CD4-positive, alpha-beta T cell treated with Interleukin-17A for 4 hours (primary cell): ENCODE results near the gene RAD51C.
"Not testable (repeated sequence)": the region's sequence is repeated elsewhere in the genome, so short reads cannot be mapped to it uniquely, and the experiment has no call there.

Experiments used
- DNase-seq: peaks from one replicate; pipeline ENCODE4 v3.0.0-alpha.2; 2020; ENCODE audit warnings: mixed read lengths

The RAD51C gene

DNA sequence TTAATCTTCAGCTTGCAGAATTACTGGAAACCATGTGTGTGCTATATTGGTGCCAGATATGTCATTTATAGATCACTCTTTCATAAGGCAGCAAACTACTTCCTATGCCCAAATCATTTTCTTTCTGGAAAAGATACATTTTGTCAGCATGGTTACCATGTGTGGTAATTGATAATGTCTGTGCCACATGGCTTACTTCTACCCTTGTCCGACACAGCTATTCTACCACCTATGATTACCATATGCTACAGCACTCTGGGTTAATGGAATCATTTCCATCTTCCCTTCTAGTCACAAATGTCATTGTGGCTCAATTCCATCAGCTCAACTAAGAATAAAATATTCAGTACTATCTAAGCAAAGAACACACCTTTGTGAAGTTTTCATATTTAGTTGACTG, 55.3 kb downstream of the RAD51C start:
- DNase-seq: no peak

DNA sequence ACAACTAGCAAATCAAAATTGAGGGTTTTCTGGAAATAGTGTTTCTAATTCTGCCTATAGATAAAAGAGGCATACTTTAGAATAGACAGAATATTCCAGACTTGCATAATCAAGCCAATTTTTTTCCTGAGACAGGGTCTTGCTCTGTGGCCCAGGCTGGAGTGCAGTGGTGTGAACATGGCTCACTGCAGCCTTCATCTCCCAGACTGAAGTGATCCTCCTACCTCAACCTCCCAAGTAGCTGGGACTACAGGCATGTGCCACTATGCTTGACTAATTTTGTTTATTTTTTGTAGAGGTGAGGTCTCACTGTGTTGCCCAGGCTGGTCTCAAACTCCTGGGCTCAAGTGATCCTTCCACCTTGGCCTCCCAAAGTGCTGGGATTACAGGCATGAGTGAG, 57.2 kb downstream of the RAD51C start:
- not testable (repeated sequence) for DNase-seq

DNA sequence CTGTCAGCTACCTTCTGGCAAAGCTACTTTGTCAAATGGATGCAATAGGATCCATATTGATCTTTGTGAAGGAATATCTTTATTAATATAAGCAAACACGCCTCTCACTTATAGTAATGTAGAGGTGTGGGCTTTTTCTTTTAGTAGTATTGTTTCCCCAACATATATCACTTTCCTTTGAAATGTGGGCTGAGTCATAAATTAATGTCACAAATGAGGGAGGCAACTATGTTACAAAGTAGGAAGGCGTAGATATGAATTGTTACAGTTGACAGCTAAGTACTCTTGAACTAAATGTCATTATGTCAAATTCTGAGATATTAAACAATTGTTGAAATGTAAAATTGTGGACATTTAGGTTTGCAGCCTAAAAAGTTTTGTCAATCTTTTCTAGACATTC, 60.6 kb downstream of the RAD51C start:
- no peak for DNase-seq

DNA sequence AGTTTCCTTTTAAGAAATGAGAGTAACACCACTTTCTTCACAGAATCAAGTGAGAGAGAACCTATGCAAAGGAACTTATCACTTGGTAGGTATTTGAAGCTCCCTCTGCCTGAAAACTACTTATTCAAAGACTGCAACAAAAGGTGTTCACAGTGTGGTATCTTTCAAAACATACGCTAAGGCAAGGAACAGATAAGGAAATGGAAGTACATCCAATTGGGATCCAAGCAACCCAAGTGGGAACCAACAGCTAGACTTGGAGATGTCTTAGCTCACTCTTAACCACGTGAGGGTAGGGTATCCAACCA, 62.8 kb downstream of the RAD51C start:
- DNase-seq: no peak

DNA sequence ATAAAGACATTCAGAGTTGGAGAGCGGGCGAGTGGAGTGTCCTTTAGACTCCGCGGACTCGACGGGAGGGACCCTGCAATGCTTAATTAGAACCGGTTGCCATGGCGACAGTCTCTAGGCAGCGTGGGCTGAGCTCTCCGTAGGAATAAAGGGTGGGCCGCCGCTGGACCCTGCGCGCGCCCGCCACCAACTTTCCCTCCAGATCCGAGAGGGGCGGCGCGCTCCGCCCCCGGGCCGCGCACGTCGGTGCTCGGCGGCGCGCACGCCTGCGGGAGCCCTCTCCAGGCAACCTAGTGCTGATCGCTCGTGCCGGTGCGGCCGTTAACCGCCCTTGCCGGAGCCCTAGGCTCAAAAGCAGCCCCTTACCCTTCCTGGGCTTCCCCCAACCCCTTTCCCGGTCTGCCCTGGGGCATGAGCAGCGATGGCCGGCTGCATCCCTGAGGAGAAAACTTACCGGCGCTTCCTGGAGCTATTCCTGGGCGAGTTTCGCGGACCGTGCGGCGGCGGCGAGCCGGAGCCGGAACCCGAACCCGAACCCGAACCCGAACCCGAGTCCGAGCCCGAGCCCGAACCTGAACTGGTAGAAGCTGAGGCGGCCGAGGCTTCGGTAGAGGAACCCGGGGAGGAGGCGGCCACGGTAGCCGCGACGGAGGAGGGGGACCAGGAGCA, 63.3 kb downstream of the RAD51C start, which contains the start of gene PPM1E:
Gene PPM1E (plus strand): TSS at position 278 of the 669 bp plus-strand sequence.
- DNase-seq: peak; percentile 37

DNA sequence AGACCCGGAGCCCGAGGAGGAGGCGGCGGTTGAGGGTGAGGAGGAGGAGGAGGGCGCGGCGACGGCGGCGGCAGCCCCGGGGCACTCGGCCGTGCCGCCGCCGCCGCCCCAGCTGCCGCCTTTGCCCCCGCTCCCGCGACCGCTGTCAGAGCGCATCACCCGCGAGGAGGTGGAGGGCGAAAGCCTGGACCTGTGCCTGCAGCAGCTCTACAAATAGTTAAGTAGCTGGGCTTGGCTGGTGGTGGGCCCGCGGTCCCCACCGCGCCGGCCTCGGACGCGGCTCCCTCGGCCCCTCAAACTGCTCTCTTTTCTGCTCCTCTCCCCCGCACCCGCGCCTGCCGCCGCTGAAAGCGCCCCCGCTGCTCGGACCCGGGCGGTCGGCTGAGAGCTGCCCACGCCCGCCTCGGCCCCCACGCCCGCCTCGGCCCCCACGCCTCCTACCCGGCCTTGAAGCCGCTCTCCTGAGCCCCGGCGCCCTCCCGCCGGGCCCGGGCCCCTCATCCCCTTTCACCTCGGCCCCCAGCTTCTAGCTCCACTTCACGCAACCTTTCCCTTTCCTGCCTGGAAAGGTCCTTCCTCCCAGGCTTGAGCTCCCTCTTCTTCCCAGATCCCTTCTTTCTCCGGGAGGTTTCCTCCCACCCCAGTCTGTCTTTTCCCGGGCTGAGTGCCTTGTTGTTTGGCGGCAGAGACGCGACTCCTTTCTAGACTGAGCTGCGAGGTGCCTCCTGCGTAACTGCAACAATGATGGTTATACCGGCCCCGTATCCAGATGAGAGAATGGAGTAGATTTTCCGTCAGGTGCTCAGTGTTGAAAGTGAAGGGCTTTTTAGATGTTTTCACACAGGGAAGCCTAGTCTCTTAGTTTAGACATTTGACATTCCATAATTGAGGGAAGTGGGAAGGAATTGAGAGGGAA, 64.1 kb downstream of the RAD51C start:
- no peak for DNase-seq

DNA sequence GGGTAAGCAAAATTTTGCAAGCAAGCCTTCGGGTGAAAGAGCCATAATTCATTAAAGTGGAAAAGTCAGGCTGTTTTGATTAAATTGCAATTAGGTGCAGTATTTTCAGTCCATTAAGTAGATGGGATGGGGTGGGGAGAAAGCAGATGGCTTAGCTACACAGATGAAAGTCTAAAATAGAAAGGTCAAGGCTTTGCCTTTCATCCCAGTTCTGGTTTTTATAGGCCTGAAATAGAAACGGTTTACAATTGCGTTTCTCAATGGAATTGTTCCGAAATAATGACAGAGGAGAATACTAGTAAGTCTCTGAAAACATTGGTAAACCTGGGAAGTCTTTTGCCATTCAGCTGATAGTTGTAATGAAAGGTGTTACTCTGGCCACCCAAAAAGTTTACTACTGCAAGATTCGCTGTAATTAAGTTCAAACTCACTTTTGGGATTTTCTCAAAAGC, 64.8 kb downstream of the RAD51C start:
- DNase-seq: no peak

DNA sequence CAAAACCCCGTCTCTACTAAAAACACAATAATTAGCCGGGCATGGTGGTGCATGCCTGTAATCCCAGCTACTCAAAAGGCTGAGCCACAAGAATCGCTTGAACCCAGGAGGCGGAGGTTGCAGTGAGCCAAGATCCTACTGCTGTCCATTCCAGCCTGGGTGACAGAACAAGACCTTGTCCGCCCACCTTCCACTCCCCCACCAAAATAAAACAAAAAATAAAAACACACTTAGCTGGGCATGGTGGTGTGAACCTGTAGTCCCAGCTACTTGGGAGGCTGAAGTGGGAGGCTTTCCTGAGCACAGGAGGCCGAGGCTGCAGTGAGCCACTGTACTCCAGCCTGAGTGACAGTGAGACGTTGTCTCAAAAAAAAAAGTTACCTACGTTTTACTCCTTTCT, 66.5 kb downstream of the RAD51C start:
- no peak for DNase-seq

DNA sequence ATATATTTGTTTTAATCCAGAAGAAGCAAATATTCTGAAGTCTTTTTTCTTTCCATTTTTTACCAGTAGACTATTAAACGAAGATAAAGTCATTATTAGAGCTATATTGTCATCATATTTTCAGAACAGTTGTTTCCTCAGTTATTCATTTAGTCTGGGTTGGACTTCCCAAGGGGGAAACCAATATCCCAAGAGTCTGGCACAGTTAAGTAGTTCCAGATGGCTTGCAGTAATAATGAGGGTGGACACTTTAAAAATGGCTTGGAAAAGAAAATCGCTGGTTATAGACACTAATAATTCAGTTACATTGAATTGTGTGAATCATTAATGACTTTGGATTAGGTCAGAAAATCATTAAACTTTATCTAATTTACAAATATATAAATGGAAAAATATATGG, 67.1 kb downstream of the RAD51C start:
- DNase-seq: no peak

DNA sequence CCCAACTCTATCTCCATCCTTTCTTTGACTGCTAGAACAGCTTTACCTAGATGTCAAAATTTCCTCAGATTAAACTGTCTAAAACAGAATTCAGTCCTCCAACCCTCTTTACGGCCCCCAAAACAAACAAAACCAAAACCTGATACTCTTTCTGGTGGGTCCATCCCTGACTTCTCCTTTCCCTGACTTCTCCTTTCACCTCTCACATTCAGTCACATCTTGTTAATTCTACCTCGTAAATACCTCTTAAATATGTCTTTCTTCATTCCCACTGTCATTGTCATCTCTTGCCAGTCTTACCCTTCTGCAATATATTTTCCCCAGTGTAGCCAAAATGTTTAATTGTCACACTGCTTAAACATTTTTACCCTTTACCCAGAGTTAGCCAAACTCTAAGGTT, 67.8 kb downstream of the RAD51C start:
- DNase-seq: no peak

DNA sequence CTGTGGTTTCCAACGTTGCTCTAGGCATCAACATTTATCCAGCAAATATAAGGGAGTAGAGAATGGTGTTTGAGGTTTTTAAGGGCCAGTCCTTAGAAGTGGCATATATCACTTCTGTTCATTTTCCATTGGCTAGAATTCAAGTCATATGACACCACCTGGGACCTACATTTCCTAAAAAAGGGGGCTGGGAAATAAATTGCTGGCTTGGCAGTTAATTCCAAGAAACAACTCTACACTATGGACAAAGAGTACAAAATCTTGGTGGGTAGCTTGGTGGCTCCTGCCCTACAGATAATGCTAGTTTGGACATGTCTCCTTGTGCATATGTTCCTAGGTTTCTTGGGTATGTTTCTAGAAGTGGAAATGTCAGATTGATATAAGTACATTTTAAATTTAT, 70.9 kb downstream of the RAD51C start:
- DNase-seq: no peak

DNA sequence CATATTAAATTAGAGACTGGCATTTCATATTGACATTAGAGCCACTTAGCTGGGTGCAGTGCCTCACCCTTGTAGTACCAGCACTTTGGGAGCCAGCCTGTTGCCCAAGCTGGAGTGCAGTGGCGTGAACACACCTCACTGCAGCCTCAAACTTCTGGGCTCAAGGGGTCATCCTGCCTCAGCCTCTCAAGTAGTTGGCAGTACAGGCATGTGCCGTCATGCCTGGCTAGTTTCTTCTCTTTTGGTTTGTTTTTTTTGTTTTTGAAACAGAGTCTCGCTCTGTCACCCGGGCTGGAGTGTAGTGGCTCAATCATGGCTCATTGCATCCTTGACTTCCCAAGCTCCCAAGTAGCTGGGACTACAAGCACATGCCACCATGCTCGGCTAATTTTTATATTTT, 72.0 kb downstream of the RAD51C start:
- no peak for DNase-seq

DNA sequence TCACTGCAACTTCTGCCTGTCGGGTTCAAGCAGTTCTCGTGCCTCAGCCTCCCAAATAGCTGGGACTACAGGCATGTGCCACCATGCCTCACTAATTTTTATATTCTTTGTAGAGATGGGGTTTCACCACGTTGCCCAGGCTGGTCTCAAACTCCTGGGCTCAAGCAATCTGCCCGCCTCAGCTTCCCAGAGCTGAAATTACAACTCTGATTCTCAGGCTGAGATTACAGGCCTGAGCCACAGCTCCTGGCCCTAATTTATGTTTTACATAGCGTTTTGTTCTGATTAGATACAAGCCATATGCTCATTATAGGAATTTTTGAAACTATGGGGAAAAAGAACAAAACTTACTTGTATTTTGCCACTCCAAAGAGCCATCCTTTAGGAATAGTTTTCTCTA, 86.1 kb downstream of the RAD51C start:
- not testable (repeated sequence) for DNase-seq

DNA sequence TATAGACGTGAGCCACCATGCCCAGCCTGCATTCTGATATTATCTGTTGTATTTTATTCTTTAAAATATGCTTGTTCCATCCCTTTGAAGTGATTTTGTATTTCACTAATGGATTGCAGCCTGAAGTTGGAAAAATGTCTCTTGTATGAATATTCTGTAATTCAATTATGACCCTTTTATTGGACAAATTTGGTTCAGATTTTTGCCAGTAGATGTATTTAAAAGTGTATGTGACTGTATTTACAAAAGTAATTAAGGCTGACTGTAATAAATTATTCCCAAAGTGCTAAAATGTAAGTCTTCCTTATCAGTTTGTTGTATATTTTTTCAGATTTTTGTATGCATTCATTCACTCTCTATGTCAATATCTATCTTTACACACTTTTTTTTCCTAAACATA, 87.0 kb downstream of the RAD51C start:
- no peak for DNase-seq

DNA sequence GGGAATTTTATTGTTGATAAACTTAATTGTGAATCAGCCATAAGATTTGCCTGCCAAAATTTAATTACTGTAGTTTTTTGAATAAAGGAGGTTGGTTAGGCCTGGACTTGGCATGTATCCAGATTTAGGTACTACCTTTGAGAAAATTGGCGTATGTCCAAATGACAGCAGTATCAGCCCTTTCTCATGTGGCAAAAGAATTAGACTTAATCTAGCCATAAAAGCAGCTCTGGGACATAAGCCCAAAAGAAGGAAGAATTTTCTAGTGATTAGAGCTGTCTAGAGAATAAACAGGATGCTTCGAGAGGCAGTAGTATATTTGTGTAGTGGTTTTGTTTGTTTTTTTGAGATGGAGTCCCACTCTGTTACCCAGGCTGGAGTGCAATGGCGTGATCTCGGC, 91.0 kb downstream of the RAD51C start:
- no peak for DNase-seq

DNA sequence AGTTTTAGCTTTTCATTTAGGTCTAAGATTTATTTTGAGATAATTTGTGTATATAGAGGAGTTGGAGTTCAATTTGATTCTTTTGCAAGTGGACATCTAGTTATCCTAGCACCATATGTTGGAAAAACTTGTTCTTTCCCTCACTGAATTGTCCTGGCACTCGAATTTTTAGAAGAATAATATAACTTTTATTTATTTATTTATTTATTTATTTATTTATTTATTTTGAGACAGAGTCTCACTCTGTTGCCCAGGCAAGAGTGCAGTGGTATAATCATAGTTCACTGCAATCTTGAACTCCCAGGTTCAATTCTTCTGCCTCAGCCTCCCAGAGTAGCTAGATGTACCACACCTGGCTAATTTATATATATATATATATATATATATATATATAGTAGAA, 92.7 kb downstream of the RAD51C start:
- no peak for DNase-seq
